Measurements from ENCODE around the gene ACAP1.

- TF ChIP-seq POLR2A (IDR thresholded peaks at IDR 0.05; ENCODE audit: extremely low read depth, insufficient read length) (no peak), CTCF (IDR thresholded peaks at IDR 0.05; ENCODE audit: low read depth, low read length) (no peak), MAX (IDR thresholded peaks at IDR 0.05; ENCODE audit: low read depth, low read length) (no peak)
These were observed 11.5 kb downstream of the ACAP1 start for GRCh38 chr17:7347630-7348477.
